ENCODE results near the gene CD3G. TPM values are rescaled to one million over a fixed set of nuclear protein-coding genes. Genes with fewer than 3 reads are reported as not detected.
"Not testable (repeated sequence)": the region's sequence is repeated elsewhere in the genome, so short reads cannot be mapped to it uniquely, and the experiment has no call there.

Gene CD3G
- total RNA-seq, 3 donors from 2014 or later = 0.80 to 122 (median 1.2) TPM

GRCh38 chr11:118401880-118402590 lies 57.9 kb downstream of the CD3G start:
- Histone ChIP-seq H3K9me3 (no peaks in the 10 kb centered on the region), H3K27me3 (no peaks in the 10 kb centered on the region), H3K27ac (peak overlapping the region; percentile 83 to 87), H3K4me1 (peaks cover 7 to 11% of the 10 kb centered on the region in 2 donors), H3K4me3 (peak overlapping the region; percentile 81 to 98 (median 86)), H3K36me3 (no peaks in the 10 kb centered on the region)
- intact Hi-C loops (cut with DNase I; ENCODE audit: low total_unique reads) = no loop called here
- TF ChIP-seq POLR2A (IDR thresholded peaks at IDR 0.05) (no peak), CTCF (IDR thresholded peaks at IDR 0.05) (no peak), POLR2AphosphoS5 (IDR thresholded peaks at IDR 0.05) (no peak)
- DNase-seq (ENCODE audit: low spot score in 2 of 2) = no peak

GRCh38 chr11:118402594-118402993 lies 58.5 kb downstream of the CD3G start:
- H3K27ac ChIP-seq; H3K36me3 ChIP-seq; H3K27me3 ChIP-seq; H3K9me3 ChIP-seq; DNase-seq (ENCODE audit: low spot score in 2 of 2); intact Hi-C loops (cut with DNase I; ENCODE audit: low total_unique reads): not testable (repeated sequence)
- H3K4me3 ChIP-seq = peak overlapping the region; percentile 81 to 98 (median 86)
- peaks cover 7 to 11% of the 10 kb centered on the region in 2 donors for H3K4me1 ChIP-seq

Other genes with a start within 250 kb of the CD3G start
- gene SCN4B, start 191.5 kb upstream of the CD3G start, total RNA-seq = 1 to 10 TPM; 3.3 to 7.9 (median 3.7) TPM
- gene SCN2B, start 167.7 kb upstream of the CD3G start, total RNA-seq = under 1 TPM; under 0.01 to 0.88 (median 0.16) TPM
- gene JAML, start 119.3 kb upstream of the CD3G start, total RNA-seq = 10 to 100 TPM in 2 of 3 donors, 1 to 10 TPM in 1; 2.3 to 16.0 (median 15.7) TPM
- 10 to 100 TPM in 2 of 3 donors, under 1 TPM in 1; 0.64 to 23.0 (median 13.1) TPM for gene MPZL3, start 92.0 kb upstream of the CD3G start, total RNA-seq
- 10 to 100 TPM in 2 of 3 donors, 1 to 10 TPM in 1; 4.6 to 73.1 (median 70.7) TPM for gene MPZL2, start 80.0 kb upstream of the CD3G start, total RNA-seq
- gene CD3E, start 39.6 kb upstream of the CD3G start, total RNA-seq = 1 to 10 TPM in 2 of 3 donors, under 1 TPM in 1; 0.66 to 6.0 (median 2.1) TPM
- gene CD3D, start 1.6 kb upstream of the CD3G start, total RNA-seq = 1 to 10 TPM; 2.6 to 4.8 (median 3.5) TPM
- 10 to 100 TPM; 39.0 to 51.5 (median 51.5) TPM for gene UBE4A, start 15.3 kb downstream of the CD3G start, total RNA-seq
- gene ATP5MG, start 57.3 kb downstream of the CD3G start, total RNA-seq = 10 to 100 TPM; 45.1 to 66.4 (median 56.0) TPM
- gene KMT2A, start 92.1 kb downstream of the CD3G start, total RNA-seq = 10 to 100 TPM; 67.4 to 100.0 (median 79.6) TPM
- gene TTC36, start 183.1 kb downstream of the CD3G start, total RNA-seq = 10 to 100 TPM in 1 of 3 donors, 1 to 10 TPM in 2; 3.4 to 15.1 (median 6.2) TPM
- gene TMEM25, start 186.8 kb downstream of the CD3G start, total RNA-seq = 10 to 100 TPM; 14.1 to 53.6 (median 38.0) TPM
- 10 to 100 TPM; 24.3 to 45.9 (median 33.4) TPM for gene IFT46, start 221.6 kb downstream of the CD3G start, total RNA-seq
- gene ARCN1, start 228.1 kb downstream of the CD3G start, total RNA-seq = 10 to 100 TPM; 94.1 to 99.1 (median 98.6) TPM

All from breast epithelium (tissue), 4 donors.